DMS 273 (cell line): ENCODE results near the gene SPPL2A.
"Not testable (repeated sequence)": the region's sequence is repeated elsewhere in the genome, so short reads cannot be mapped to it uniquely, and the experiment has no call there.

Source experiments
- DNase-seq: peaks from one replicate; lab custom pipeline; 2025; ENCODE audit not compliant: unreplicated experiment; lab: John Stamatoyannopoulos, UW

SPPL2A gene, protein sequence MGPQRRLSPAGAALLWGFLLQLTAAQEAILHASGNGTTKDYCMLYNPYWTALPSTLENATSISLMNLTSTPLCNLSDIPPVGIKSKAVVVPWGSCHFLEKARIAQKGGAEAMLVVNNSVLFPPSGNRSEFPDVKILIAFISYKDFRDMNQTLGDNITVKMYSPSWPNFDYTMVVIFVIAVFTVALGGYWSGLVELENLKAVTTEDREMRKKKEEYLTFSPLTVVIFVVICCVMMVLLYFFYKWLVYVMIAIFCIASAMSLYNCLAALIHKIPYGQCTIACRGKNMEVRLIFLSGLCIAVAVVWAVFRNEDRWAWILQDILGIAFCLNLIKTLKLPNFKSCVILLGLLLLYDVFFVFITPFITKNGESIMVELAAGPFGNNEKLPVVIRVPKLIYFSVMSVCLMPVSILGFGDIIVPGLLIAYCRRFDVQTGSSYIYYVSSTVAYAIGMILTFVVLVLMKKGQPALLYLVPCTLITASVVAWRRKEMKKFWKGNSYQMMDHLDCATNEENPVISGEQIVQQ

DNA sequence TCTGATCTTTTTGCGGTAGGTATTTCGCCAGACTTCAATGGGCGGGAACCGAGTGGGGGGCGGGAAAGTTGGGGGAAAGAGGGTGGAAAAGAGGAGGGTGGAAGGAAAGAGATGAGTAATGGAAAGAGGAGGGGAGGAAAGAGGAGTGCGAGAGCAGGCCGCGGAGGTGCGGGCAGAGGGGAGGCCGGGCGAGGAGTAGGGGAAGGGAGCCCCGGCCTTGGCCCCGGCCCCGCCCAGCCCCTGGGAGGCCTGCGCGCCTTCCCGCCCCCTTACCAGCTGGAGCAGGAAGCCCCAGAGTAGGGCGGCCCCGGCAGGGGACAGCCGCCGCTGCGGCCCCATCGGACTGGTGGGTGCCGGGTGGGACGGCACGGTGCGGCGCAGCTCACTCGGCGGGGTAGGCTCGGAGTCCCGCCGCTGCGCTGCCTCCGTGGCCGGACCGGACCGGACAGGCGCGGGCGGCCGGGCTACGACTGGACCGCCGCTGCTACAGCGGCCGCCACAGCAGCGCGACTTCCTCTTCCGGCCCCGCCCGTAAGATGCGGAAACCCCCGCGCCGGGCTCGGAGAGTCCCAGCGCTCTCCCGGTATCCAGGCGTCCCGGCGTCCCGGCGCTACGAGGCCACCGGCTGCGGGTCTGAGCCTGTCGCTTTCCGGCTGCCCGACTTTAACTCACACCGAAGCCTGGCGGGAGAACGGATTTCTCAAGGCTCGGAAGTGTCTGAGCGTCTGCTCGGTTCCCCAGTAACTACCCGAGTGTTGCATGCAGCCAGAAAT, at the start of gene SPPL2A:
Gene SPPL2A, minus strand, starts transcription at position 512 of the 773 bp plus-strand sequence. Its CDS starts 173 bp downstream, at position 339.
- peak; percentile 90 for DNase-seq

DNA sequence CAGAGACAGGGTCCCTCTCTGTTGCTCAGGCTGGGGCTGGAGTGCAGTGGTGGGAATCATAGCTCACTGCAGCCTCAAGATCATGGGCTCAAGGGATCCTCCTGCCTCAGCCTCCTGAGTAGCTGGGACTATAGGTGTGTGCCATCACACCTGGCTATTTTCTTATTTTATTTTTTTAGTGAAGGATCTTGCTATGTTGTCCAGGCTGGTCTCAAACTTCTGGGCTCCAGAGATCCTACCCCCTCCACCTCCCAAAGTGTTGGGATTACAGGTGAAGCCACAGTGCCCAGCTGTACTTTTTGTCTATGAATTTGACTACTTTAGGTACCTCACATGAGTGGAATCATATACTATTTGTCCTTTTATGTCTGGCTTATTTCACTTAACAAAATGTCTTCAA, 49.1 kb upstream of the SPPL2A start:
- DNase-seq = no peak

DNA sequence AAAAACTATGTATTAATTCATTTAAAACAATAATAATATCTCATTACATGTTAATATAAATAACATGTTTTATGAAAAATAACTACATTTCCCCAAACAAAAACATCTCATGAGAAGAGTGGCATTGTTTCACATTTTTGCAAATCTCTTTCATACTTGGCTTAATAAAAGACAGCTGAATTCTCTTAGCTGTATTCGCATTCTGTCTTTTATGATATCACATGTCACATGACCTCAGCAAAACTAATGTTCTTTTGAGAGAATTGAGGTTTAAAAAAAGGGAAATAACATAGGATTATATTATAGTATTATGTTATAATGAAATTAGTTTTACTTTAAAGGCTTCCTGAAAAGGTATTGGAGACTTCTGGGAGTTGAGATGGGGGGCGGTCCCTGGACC, 48.4 kb upstream of the SPPL2A start:
- no peak for DNase-seq

DNA sequence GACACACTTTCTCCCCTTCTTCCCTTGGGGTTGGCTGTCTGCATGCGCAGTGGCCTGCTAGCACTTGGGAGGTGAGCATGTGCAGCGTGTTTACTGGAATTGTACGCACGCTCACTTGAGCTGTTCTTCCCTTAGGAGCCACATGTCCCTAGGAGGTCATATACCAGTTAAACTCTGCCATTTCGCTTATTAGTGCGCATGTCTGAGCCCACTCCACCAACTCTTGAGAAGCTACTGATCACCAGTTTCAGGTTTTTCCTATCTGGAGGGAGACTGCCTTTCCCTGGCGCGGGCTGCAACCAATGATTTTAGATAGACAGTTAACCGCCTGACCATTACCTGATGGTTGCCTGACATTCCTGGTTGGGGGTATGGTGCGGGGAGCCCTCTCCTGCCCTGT, 47.6 kb upstream of the SPPL2A start:
- DNase-seq = no peak

DNA sequence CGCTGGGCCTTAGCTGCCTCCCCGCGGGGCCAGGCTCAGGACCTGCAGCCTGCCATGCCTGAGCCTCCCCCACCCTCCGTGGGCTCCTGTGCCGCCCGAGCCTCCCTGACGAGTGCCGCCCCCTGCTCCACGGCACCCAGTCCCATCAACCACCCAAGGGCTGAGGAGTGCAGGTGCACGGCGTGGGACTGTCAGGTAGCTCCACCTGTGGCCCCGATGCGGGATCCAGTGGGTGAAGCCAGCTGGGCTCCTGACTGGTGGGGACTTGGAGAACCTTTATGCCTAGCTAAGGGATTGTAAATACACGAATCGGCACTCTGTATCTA, 46.6 kb upstream of the SPPL2A start:
- DNase-seq = not testable (repeated sequence)

DNA sequence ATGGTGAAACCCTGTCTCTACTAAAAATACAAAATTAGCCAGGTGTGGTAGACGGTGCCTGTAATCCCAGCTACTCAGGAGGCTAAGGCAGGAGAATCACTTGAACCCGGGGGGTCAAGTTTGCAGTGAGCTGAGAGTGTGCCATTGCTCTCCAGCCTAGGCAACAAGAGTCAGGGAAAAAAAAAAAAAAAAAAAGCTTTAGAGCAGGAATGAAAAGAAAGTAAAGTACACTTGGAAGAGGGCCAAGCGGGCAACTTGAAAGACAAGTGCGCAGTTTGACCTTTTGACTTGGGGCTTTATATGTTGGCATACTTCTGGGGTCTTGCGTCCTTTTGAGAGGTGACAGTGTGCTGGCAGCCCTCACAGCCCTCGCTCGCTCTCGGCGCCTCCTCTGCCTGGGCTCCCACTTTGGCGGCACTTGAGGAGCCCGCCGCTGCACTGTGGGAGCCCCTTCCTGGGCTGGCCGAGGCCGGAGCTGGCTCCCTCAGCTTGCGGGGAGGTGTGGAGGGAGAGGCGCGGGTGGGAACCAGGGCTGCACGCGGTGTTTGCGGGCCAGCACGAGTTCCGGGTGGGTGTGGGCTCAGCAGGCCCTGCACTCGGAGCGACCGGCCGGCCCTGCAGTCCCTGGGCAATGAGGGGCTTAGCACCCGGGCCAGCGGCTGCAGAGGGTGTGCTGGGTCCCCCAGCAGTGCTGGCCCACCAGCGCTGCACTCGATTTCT, 46.1 kb upstream of the SPPL2A start:
- not testable (repeated sequence) for DNase-seq

DNA sequence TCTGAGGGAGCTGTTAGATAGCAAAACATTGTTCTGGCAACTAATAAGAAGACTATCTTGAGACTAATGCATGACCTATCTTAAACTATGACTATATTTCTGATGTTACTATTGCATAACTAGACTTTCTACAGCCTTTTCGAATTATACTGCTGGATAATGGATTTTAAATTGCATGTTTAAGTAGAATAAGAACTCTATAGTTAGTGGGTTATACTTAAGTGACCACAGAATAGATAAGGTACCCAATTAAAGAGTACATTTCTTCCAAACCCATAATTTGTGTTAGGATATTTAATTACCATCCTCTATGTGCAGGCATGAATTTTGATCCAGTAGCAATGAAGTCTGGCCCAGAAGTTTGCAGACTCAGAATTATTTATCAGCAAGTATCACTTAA, 44.6 kb upstream of the SPPL2A start:
- no peak for DNase-seq

DNA sequence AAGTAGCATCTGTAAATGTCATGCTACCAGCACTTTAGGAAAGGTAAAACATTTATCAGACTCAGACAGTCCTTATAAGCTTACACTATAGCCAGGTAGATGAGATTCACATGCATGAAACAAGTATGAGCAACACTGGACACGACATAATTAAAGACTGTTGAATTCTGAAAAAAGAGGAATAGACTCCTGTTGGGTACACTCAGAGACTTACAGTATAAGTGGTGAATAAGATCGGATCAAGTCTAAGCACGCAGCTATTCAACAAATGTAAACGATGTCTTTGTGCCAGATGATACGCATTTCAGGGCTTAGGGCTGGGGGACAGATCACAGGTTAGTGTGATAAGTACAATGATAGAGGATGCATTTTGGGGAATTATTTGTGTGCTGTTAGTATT, 43.2 kb upstream of the SPPL2A start:
- no peak for DNase-seq

DNA sequence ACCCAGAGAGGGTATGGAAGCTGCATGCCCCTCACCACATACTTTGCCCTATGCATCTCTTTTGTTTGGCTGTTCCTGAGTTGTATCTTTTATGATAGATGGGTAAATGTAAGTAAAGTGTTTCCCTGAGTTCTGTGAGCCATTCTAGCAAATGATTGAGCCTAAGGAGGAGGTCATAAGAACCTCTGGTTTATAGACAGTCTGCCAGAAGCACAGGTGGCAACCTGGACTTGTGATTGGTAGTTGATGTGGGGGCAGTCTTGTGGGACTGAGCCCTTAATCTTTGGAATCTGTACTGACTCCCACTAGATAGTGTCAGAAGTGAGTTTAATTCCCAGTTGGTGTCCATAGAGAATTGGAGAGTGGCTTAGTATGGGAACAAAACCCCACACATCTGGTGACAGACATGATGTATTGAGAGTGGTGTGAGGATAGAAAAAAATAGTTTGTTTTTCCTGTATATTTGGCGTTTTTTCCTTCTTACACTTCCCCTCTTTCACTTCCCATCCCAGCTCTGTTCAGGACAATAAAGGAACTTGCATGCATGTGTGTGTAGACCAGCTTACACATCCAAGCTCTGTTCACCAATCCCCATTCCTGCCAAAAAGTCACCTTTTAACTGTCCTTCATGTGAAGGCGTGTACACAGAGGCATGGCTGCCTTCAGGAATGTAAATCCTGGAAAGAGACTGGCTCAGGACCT, 38.1 kb upstream of the SPPL2A start:
- no peak for DNase-seq

DNA sequence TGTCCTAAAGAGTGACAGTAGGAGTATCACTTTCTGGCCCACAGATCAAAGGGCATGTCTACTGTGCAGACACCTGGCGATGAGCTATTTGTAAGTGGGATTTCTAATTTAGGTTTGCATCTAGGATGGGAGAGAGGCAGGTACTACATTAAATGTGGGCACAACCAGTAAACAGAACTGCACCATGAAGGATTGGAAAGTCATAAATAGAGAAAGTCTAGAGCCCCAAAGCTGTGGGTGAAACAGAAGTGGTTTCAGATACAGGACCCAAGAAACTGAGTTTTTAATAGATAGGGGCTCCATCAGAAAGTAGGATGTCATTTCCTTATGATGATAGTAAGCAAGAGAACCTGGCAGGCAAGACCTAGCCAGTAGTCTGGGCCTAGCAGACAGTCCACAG, 35.2 kb upstream of the SPPL2A start:
- no peak for DNase-seq

DNA sequence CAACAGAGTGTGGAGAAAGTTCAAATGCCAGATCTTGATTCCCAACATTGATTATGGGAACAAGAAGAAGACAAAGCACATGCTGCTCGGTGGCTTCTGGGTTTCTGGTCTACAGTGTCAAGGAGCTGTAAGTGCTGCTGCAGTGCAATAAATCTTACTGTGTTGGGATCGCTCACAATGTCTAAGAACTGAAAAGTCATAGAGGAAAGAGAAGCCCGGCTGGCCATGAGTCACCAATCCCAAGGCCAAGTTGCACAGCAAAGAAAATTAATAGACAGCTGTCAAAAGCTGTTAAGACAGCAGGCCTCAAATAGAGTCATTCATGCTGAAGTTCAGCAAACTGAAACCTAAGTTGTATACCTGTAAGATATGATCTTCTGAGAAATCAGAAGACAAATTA, 33.2 kb upstream of the SPPL2A start:
- peak; percentile 7 for DNase-seq

DNA sequence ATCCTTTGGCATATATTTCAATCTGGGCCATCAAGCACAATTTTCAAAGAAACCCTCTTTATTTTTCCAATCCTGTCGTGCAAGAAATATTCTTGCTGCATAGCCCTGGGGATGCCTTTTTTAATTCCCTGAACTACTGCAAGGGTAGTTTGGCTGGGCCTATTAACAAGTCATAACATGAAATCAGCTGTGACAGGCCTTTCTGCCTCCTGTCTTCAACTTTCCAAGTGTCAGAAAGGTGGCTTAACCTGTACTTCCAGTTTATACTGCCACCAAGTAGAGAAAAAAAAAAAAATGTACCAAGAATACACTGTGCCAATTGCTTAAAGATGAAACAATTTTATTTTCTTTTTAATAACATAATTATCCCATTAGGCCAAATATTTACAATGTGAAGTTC, 32.4 kb upstream of the SPPL2A start:
- DNase-seq = no peak

DNA sequence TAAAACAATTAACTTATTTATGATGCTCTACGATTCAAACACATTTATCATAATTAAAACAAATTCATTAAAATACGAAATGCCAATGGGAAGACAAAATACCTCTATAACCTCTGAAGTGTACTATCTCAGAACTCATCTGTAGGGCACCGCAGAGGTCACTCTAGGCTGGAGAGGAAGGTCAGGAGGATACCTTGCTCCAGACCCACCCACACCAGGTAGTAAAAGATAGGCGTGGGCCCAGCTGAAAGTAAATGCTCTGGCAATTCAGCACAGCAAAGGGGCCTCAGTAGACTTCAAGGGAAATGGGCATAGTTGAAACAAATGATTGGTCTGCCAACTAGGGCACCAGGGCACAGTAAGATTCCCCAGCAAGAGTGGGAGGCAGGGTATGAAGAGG, 26.0 kb upstream of the SPPL2A start:
- DNase-seq = no peak

DNA sequence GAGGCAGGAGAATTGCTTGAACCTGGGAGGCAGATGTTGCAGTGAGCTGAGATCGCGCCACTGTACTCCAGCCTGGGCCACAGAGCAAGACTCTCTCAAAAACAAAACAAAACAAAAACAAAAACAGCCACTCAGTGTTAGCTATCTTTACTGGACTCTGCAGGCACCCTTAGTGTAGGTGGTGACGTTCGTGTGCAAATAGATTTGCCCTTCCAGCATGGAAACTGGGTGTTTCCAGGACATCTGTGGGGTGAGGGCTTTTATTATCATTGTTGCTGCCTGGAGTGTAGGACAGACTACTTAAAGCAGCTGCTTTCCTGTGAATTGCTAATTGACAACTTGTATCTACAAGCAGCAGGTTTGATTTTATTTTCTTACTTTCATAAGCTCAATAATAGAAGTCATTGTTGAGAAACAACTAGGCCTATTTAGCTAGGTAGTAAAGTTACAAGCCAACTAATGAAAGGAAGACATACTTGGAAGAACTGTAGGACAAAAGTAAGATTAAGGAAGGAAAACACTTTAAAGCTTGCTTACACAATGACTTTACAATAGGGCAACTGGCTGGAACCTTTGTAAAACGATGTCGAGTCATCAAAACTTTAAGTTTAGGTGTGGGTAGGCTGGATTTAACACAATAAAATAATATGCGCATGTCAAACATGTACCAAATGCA, 25.4 kb upstream of the SPPL2A start:
- DNase-seq = no peak

DNA sequence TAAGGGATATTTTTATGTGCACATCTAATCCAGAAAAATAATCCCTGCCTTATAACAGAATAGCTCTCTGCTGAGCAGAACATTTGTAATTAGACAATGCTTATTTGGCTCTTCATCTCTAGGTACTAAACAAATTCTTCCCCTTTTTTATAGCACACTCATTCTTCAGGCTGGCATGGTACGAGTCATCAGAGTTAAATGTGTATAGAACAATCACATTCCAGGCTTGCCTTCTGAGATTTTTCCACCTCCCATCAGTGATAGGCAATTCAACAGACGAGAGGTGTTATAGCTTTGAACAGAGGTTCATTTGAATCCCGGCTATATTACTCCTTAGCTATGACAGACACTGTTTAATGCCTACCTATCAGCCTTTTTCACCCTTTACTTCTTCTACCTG, 21.4 kb upstream of the SPPL2A start:
- no peak for DNase-seq

DNA sequence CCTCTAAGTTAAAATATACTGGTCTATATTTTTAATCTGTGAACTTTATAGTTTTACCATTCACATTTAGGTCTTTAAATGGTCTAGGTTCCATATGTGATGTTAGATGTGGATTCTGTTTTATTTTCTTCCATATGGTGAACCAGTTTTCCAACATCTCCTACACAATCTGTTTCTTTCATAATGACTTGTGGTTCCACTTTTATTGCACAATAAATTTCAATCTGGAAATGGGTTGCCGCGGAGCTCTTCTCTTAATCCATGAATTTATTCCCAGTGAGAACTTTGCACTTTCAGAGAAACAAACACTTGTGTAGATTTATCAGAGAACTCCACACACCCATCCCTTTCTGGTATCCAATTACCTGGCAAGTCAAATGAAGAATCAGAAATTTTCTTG, 20.9 kb upstream of the SPPL2A start:
- DNase-seq = no peak

DNA sequence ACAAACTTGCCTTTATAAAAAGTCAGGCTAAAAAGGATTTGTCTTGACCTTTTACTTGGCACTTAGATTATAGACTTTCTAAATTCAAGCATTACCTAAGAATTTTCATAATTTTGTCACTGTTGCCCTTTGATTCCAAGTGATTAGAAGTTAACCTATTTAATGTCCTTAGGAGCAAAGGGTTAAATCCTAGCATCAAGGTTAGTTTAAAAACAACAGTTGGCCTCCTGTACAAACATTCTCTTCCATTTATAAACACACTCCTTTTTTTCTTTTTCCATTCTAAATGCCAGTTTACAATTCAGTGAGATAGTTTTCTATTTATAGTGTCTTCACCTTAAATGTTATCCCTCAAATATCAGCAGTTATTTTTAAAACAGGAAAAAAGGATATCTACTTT, 18.4 kb upstream of the SPPL2A start:
- DNase-seq = no peak

DNA sequence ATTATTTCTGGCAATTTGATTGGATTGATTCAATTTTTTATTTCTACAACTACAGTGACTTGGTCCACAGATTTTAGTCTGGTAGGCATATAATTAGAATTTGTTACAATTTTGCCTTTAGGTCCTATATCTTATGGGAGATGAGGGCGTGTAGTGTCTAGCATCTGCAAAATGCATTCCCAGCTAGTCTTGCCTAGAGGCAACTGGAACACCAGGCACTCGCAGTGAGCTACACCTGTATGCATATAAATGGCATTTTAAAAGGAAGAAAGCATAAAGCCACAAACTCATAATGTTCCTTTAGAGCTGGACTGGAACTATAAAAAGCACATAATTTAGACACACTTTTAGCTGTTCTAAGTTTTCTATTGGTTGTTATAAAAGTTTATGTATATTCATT, 17.9 kb upstream of the SPPL2A start:
- no peak for DNase-seq

DNA sequence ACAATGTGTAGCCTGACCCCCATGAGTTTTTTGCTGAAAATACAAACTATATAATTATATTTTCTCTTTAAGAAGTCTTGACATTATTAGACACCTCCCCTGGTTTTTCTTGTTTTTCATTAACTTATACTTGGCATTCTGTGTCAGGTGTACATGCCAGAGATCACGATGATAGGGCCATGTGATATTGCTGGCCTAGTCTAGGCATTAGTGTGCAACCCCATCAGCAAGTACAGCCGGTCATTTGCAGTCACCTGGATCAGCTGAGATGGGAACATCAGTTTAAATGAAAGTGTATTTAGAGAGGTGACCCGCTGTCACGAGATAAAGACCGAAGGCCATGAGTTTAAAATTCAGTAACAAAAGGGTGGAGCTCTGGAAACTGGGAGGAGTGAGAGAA, 12.6 kb upstream of the SPPL2A start:
- no peak for DNase-seq

DNA sequence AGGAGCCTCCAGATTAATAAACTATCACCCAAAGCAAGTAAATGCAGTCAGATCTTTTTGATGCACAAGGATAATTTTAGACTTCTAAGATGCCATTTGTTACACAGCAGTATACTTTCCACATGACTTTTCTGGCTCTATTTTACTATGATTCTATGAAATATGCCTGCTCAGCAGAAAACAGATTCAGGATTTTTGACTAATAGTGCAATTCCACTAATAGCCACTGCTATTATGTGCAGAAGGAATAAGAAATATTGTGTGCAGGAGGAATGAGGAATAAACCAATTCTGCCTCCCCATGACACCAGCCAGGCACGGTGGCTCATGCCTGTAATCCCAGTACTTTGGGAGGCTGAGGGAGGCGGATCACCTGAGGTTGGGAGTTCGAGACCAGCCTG, 11.5 kb upstream of the SPPL2A start:
- no peak for DNase-seq

DNA sequence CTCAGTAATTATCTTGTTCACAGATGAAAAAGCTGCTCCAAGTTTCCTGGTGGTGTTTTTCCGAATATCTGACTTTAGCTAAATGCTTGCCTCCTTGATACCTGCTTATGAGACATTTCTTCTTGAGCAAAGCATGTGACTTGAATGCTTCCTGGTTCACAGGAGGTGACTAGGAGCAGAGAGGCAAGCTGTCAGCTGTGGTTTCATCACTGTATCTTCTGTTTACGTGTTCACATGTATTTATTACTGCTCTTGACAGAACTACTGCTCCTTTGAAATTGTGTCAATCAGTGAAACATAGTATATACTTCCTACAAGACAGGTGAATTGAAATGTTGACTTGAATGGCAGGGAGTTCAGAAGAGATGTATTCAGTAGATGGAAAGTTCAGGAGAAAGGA, 8.9 kb upstream of the SPPL2A start:
- DNase-seq = no peak
